Measurements from ENCODE around the gene ANKRD2. TPM values are rescaled to one million over a fixed set of nuclear protein-coding genes. Genes with fewer than 3 reads are reported as not detected.
"Not testable (repeated sequence)": the region's sequence is repeated elsewhere in the genome, so short reads cannot be mapped to it uniquely, and the experiment has no call there.

The ANKRD2 gene
- total and polyA plus RNA-seq, 2 donors from 2014 or later: 3.6 to 10.0 TPM

DNA sequence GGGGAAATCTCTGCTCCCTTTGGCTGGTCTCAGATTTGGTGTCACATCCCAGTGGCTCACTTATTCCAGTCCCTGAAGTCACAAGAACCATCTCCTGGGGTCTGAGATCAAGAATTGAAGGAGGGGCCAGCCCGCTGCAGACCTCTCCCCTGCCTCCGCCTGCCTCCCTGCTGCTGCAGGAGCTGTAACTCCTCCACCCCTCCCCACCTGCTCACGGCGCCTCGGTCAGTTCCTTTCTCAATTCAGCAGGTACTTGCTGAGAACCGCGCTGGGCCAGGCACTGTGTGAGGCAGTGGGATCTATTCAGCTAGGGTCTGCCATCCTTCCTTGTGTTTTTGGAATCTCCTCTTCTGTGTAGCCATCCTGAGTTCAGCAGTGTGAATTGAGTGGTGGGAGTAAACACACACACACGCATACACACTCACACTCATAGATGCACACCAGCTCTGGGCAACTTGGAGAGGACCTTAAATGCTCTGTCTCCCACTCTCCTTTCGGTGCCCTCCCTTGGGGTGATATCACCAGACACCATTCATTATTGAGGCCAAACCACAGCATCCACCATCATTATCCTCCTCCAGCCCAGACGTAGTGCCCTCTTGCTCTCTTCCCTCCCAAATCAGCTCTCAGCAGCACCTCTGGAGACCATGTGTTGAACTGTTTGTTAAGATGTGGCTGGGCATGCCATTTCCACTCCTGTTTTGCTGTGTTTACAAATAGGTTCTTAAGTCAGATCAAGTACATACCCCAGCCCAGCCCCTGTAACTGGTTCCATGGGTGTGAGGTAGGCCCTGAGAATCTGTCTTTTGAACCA lies 22.0 kb upstream of the ANKRD2 start:
- no peak for FAIRE-seq
- Histone ChIP-seq H3K27me3 (ENCODE audit: control insufficient read depth, insufficient read depth, low read length) (no peaks in the 10 kb centered on the region), H3K4me1 (ENCODE audit: control insufficient read depth in 2 of 3, insufficient read depth in 2 of 3, low read depth in 1 of 3, low read length in 3 of 3) (peaks cover 0 to 23% (median 7%) of the 10 kb centered on the region in 3 donors), H3K4me3 (ENCODE audit: low read length in 3 of 3) (no peak overlapping the region), H3K9me3 (ENCODE audit: control insufficient read depth in 2 of 3, insufficient read depth in 1 of 3, low read length in 3 of 3) (no peaks in the 10 kb centered on the region), H3K36me3 (ENCODE audit: control insufficient read depth in 2 of 3, insufficient read depth in 3 of 3, low read length in 3 of 3) (no peaks in the 10 kb centered on the region), H3K9ac (ENCODE audit: low read length in 3 of 3) (no peak overlapping the region), H3K27ac (ENCODE audit: low read depth in 2 of 2, low read length in 2 of 2) (no peak overlapping the region)
- TF ChIP-seq, protein P1, sequence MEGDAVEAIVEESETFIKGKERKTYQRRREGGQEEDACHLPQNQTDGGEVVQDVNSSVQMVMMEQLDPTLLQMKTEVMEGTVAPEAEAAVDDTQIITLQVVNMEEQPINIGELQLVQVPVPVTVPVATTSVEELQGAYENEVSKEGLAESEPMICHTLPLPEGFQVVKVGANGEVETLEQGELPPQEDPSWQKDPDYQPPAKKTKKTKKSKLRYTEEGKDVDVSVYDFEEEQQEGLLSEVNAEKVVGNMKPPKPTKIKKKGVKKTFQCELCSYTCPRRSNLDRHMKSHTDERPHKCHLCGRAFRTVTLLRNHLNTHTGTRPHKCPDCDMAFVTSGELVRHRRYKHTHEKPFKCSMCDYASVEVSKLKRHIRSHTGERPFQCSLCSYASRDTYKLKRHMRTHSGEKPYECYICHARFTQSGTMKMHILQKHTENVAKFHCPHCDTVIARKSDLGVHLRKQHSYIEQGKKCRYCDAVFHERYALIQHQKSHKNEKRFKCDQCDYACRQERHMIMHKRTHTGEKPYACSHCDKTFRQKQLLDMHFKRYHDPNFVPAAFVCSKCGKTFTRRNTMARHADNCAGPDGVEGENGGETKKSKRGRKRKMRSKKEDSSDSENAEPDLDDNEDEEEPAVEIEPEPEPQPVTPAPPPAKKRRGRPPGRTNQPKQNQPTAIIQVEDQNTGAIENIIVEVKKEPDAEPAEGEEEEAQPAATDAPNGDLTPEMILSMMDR (IDR thresholded peaks at IDR 0.05; ENCODE audit: borderline replicate concordance, extremely low read depth, insufficient read depth): no peak
- peak in 2 of 5 donors; percentile 15 to 30 for DNase-seq
- intact Hi-C loops (cut with DNase I): no loop called here

DNA sequence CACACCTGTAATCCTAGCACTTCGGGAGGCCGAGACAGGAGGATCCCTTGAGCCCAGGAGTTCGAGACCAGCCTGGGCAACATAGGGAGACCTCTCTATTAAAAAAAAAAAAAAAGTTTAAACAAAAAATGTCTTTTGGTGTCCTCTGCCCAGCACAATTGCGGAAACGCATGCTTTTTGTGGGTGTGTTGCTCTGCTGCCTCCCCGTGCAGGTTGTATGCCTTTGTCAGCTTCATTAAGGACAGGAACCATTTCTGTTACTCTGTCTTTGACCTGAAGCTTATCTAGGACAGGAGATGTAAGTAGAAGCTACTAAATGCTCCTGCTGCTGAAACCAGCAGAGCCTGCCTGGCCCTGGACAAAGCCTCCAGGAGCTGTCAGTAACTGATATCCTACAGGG lies 21.3 kb upstream of the ANKRD2 start:
- H3K4me3 ChIP-seq (ENCODE audit: low read length in 3 of 3): no peak overlapping the region
- no peak for DNase-seq
- no peaks in the 10 kb centered on the region for H3K27me3 ChIP-seq (ENCODE audit: control insufficient read depth, insufficient read depth, low read length)
- TF ChIP-seq, protein P1 (IDR thresholded peaks at IDR 0.05; ENCODE audit: borderline replicate concordance, extremely low read depth, insufficient read depth): no peak
- no peak for FAIRE-seq
- H3K9ac ChIP-seq (ENCODE audit: low read length in 3 of 3): no peak overlapping the region
- no peak overlapping the region for H3K27ac ChIP-seq (ENCODE audit: low read depth in 2 of 2, low read length in 2 of 2)
- H3K9me3 ChIP-seq (ENCODE audit: control insufficient read depth in 2 of 3, insufficient read depth in 1 of 3, low read length in 3 of 3): no peaks in the 10 kb centered on the region
- no peaks in the 10 kb centered on the region for H3K36me3 ChIP-seq (ENCODE audit: control insufficient read depth in 2 of 3, insufficient read depth in 3 of 3, low read length in 3 of 3)
- intact Hi-C loops (cut with DNase I): no loop called here
- peaks cover 0 to 17% (median 7%) of the 10 kb centered on the region in 3 donors for H3K4me1 ChIP-seq (ENCODE audit: control insufficient read depth in 2 of 3, insufficient read depth in 2 of 3, low read depth in 1 of 3, low read length in 3 of 3)

DNA sequence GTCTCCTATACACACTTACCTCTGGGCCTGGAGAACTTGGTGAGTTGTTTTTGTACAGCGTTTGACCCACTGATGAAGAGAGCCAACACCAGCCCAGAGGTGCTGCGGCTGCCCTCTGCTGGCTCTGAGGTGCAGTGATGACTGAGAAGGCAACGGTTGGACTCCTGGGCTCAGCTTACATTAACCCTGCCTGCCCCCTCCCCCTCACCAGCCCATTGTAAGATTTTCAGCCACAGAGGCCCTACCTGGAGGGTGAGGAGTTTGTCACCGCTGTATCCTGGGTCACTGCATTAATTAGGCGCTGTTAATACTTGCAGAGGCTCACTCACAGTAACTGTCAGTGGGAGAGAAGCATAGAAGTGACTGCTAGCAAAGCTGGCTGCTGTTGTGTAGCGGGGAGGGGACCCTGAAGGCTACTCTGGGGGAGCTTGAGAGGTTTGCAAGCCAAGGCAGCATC lies 19.0 kb upstream of the ANKRD2 start:
- H3K9ac ChIP-seq (ENCODE audit: low read length in 3 of 3): no peak overlapping the region
- no peaks in the 10 kb centered on the region for H3K27me3 ChIP-seq (ENCODE audit: control insufficient read depth, insufficient read depth, low read length)
- H3K4me3 ChIP-seq (ENCODE audit: low read length in 3 of 3): no peak overlapping the region
- H3K36me3 ChIP-seq (ENCODE audit: control insufficient read depth in 2 of 3, insufficient read depth in 3 of 3, low read length in 3 of 3): no peaks in the 10 kb centered on the region
- intact Hi-C loops (cut with DNase I): no loop called here
- no peak for FAIRE-seq
- no peaks in the 10 kb centered on the region for H3K9me3 ChIP-seq (ENCODE audit: control insufficient read depth in 2 of 3, insufficient read depth in 1 of 3, low read length in 3 of 3)
- peaks cover 0 to 6% (median 4%) of the 10 kb centered on the region in 3 donors for H3K4me1 ChIP-seq (ENCODE audit: control insufficient read depth in 2 of 3, insufficient read depth in 2 of 3, low read depth in 1 of 3, low read length in 3 of 3)
- H3K27ac ChIP-seq (ENCODE audit: low read depth in 2 of 2, low read length in 2 of 2): peak overlapping the region in 1 of 2 donors; percentile 60
- TF ChIP-seq, protein P1 (IDR thresholded peaks at IDR 0.05; ENCODE audit: borderline replicate concordance, extremely low read depth, insufficient read depth): peak; percentile 82
- DNase-seq: peak in 4 of 5 donors; percentile 80 to 86 (median 84)

DNA sequence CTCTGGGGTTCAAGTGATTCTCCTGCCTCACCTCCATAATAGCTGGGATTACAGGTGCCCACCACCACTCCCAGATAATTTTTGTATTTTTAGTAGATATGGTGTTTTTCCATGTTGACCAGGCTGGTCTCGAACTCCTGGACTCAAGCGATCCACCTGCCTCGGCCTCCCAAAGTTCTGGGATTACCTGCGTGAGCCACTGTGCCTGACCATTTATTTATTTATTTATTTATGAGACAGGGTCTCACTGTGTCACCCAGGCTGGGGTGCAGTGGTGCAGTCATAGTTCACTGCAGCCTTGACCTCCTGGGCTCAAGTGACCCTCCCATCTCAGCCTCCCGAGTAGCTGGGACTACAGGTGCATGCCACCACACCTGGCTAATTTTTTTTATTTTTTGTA lies 18.2 kb upstream of the ANKRD2 start:
- FAIRE-seq; H3K27ac ChIP-seq (ENCODE audit: low read depth in 2 of 2, low read length in 2 of 2); H3K9me3 ChIP-seq (ENCODE audit: control insufficient read depth in 2 of 3, insufficient read depth in 1 of 3, low read length in 3 of 3); H3K9ac ChIP-seq (ENCODE audit: low read length in 3 of 3); H3K4me3 ChIP-seq (ENCODE audit: low read length in 3 of 3); H3K27me3 ChIP-seq (ENCODE audit: control insufficient read depth, insufficient read depth, low read length); DNase-seq; H3K36me3 ChIP-seq (ENCODE audit: control insufficient read depth in 2 of 3, insufficient read depth in 3 of 3, low read length in 3 of 3); H3K4me1 ChIP-seq (ENCODE audit: control insufficient read depth in 2 of 3, insufficient read depth in 2 of 3, low read depth in 1 of 3, low read length in 3 of 3); intact Hi-C loops (cut with DNase I): not testable (repeated sequence)

DNA sequence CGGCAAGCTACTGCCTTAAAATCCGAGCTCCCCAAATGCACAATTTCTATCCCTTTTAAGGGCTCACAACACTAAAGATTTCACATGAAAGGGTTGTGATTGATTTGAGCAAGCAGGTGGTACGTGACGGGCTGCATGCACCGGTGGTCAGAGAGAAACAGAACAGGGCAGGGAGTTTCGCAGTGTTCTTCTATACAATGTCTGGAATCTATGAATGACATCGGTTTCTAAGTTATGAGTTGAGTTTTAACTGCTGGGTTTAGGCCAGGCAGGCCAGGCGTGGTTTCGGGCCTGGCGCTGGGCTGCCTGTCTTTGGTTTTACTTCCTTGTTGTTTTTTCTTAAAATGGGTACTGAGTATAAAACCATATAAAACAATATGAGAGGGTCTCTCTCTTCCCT lies 17.0 kb upstream of the ANKRD2 start:
- DNase-seq; FAIRE-seq; H3K4me1 ChIP-seq (ENCODE audit: control insufficient read depth in 2 of 3, insufficient read depth in 2 of 3, low read depth in 1 of 3, low read length in 3 of 3); H3K27ac ChIP-seq (ENCODE audit: low read depth in 2 of 2, low read length in 2 of 2); H3K27me3 ChIP-seq (ENCODE audit: control insufficient read depth, insufficient read depth, low read length); H3K4me3 ChIP-seq (ENCODE audit: low read length in 3 of 3); intact Hi-C loops (cut with DNase I); H3K9ac ChIP-seq (ENCODE audit: low read length in 3 of 3); H3K36me3 ChIP-seq (ENCODE audit: control insufficient read depth in 2 of 3, insufficient read depth in 3 of 3, low read length in 3 of 3); H3K9me3 ChIP-seq (ENCODE audit: control insufficient read depth in 2 of 3, insufficient read depth in 1 of 3, low read length in 3 of 3): not testable (repeated sequence)

DNA sequence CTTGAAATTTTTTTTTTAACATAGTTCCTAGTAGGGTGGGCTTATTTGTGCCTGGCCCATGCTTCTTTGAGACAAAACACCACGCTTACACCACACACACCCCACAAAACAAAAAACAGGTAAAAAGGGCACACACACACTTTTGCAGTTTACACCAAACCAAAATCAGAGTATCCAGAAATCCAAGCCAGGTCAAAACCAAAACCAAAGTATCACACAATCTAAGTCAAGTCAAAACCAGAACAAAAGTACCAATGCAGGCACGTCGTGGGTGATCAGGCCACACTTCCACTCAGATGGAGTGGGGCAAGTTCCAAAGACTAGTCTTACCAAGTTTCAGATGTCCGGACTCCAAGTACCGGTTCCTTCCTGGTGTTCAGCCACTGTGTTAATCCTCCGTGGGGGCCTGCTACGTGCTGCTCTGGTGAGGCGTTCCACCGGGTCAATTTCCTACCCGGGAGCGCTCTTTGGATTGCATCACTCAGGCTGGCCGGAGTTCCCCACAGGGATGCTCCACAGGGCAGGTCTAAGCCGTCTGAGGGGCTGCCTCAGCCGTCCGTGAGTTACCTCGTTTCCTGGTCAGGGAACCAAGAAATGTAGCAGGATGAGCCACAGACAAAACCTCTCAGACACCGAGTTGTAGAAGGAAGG lies 11.7 kb upstream of the ANKRD2 start:
- H3K4me1 ChIP-seq (ENCODE audit: control insufficient read depth in 2 of 3, insufficient read depth in 2 of 3, low read depth in 1 of 3, low read length in 3 of 3); H3K4me3 ChIP-seq (ENCODE audit: low read length in 3 of 3); H3K9me3 ChIP-seq (ENCODE audit: control insufficient read depth in 2 of 3, insufficient read depth in 1 of 3, low read length in 3 of 3); intact Hi-C loops (cut with DNase I); H3K36me3 ChIP-seq (ENCODE audit: control insufficient read depth in 2 of 3, insufficient read depth in 3 of 3, low read length in 3 of 3); FAIRE-seq; H3K27me3 ChIP-seq (ENCODE audit: control insufficient read depth, insufficient read depth, low read length): not testable (repeated sequence)
- peak in 1 of 5 donors; percentile 90 for DNase-seq
- peak overlapping the region; percentile 57 to 59 for H3K27ac ChIP-seq (ENCODE audit: low read depth in 2 of 2, low read length in 2 of 2)
- peak overlapping the region in 1 of 3 donors; percentile 34 for H3K9ac ChIP-seq (ENCODE audit: low read length in 3 of 3)

Measured in kidney (tissue), 14 donors.